Measurements from ENCODE around the gene DLG2. TPM values are rescaled to one million over a fixed set of nuclear protein-coding genes. Genes with fewer than 3 reads are reported as not detected.

The DLG2 gene
- total and polyA plus RNA-seq, 2 donors (not counting 3 experiments of a cell fraction or from before 2014, with no cell fraction given), result 0.15 to 1.1 TPM

- Histone ChIP-seq H3K27me3 (ENCODE audit: control insufficient read depth in 2 of 2, insufficient read depth in 2 of 2, low read length in 2 of 2) (no peaks in the 10 kb centered on the region), H3K9ac (replicated peaks; ENCODE audit: extremely low read depth, insufficient read depth, low read length) (no peak overlapping the region), H3K4me2 (ENCODE audit: insufficient read depth, low read length) (no peak overlapping the region), H4K20me1 (replicated peaks; ENCODE audit: control insufficient read depth, extremely low read depth, insufficient read depth, low read length) (no peaks in the 10 kb centered on the region), H3K9me3 (replicated peaks; ENCODE audit: control insufficient read depth, insufficient read depth, low read length) (no peaks in the 10 kb centered on the region), H3K27ac (ENCODE audit: insufficient read depth, low read depth, low read length) (no peak overlapping the region), H3K4me3 (replicated peaks in 1 of 3; ENCODE audit: insufficient read depth in 1 of 3, low read depth in 1 of 3, low read length in 3 of 3) (no peak overlapping the region), H3K36me3 (ENCODE audit: control insufficient read depth in 2 of 2, extremely low read depth in 1 of 2, insufficient read depth in 2 of 2, low read length in 2 of 2) (no peaks in the 10 kb centered on the region), H3K4me1 (ENCODE audit: control insufficient read depth, extremely low read depth, insufficient read depth, low read length) (no peaks in the 10 kb centered on the region), H3K9me1 (replicated peaks; ENCODE audit: control insufficient read depth, extremely low read depth, insufficient read depth, low read length) (no peaks in the 10 kb centered on the region), H3K79me2 (ENCODE audit: control insufficient read depth, insufficient read depth, low read length) (no peaks in the 10 kb centered on the region), H2AFZ (ENCODE audit: low read depth, low read length) (no peak overlapping the region)
- dilution Hi-C loops (cut with MboI; ENCODE audit: extremely low pct_ligation_motif_present, low sequenced_read_pairs) (no loop called here), intact Hi-C loops (cut with micrococcal nuclease) (no loop called here)
- DNase-seq (ENCODE audit: low read depth, low spot score), result no peak
- no peak for TF ChIP-seq MYC (IDR thresholded peaks at IDR 0.05; ENCODE audit: low read depth, low read length)
- no peak for TF ChIP-seq MAX (IDR thresholded peaks at IDR 0.05; ENCODE audit: insufficient read depth, insufficient read length)
- no peak for TF ChIP-seq GATA2 (IDR thresholded peaks at IDR 0.05; ENCODE audit: insufficient read depth, insufficient read length, low read depth, low read length)
- no peak for TF ChIP-seq JUN (IDR thresholded peaks at IDR 0.05; ENCODE audit: borderline replicate concordance, insufficient read depth, insufficient read length, low read depth)
- TF ChIP-seq POLR2A (IDR thresholded peaks at IDR 0.05; ENCODE audit: low read depth, low read length), result no peak
- TF ChIP-seq FOS (IDR thresholded peaks at IDR 0.05; ENCODE audit: borderline replicate concordance, insufficient read depth, low read length), result no peak
- no peak for TF ChIP-seq CTCF (IDR thresholded peaks at IDR 0.05; ENCODE audit: extremely low read depth in 1 of 2, insufficient read depth in 1 of 2, low read depth in 1 of 2, low read length in 2 of 2)
- TF ChIP-seq POLR2AphosphoS5 (IDR thresholded peaks at IDR 0.05; ENCODE audit: insufficient read depth, low read depth, low read length), result no peak
- TF ChIP-seq EZH2 (IDR thresholded peaks at IDR 0.05; ENCODE audit: borderline replicate concordance, low read depth, low read length, severe bottlenecking), result no peak
- BruUV-seq (replicated peaks), result no TSS peak
- no peak for FAIRE-seq
- POLR2A ChIA-PET, result no interaction called here
- CTCF ChIA-PET, result no interaction called here
These were observed 1329.6 kb downstream of the DLG2 start for GRCh38 chr11:84297570-84297969.
